ENCODE results near the gene TICRR.

GRCh38 chr15:89599021-89599420 lies 23.8 kb downstream of the TICRR start:
- TF ChIP-seq POLR2A (IDR thresholded peaks at IDR 0.05; ENCODE audit: low read depth, low read length) (no peak), TAF1 (IDR thresholded peaks at IDR 0.05; ENCODE audit: low read depth, low read length) (no peak), POLR2AphosphoS5 (IDR thresholded peaks at IDR 0.05; ENCODE audit: low read depth, low read length) (no peak), PAX5 (IDR thresholded peaks at IDR 0.05; ENCODE audit: insufficient read depth, low read length, severe bottlenecking) (no peak)

Measured in GM12891 (cell line).